NCI-H446 (cell line): ENCODE data around the gene GOLGA6B.
"Not testable (repeated sequence)": the region's sequence is repeated elsewhere in the genome, so short reads cannot be mapped to it uniquely, and the experiment has no call there.

ENCODE experiments used
- DNase-seq, 2 experiments: peaks; one replicate each; lab custom pipeline; 2025; lab: John Stamatoyannopoulos, UW

The GOLGA6B gene, protein sequence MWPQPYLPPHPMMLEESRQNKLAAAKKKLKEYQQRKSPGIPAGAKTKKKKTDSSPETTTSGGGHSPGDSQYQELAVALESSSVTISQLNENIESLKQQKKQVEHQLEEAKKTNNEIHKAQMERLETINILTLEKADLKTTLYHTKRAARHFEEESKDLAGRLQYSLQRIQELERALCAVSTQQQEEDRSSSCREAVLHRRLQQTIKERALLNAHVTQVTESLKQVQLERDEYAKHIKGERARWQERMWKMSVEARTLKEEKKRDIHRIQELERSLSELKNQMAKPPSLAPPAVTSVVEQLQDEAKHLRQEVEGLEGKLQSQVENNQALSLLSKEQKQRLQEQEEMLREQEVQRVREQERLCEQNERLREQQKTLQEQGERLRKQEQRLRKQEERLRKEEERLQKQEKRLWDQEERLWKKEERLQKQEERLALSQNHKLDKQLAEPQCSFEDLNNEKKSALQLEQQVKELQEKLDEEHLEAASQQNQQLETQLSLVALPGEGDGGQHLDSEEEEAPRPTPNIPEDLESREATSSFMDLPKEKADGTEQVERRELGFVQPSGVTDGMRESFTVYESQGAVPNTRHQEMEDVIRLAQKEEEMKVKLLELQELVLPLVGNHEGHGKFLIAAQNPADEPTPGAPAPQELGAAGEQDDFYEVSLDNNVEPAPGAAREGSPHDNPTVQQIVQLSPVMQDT

GRCh38 chr15:72654397-72654796 is at the start of gene GOLGA6B:
GOLGA6B (plus strand) TSS chr15:72654697; CDS start chr15:72654738, 41 bp downstream.
- not testable (repeated sequence) for DNase-seq

- DNase-seq = no peak
Measured at GRCh38 chr15:72604794-72605193, 49.7 kb upstream of the GOLGA6B start.

- DNase-seq = not testable (repeated sequence)
Measured at GRCh38 chr15:72608084-72608483, 46.4 kb upstream of the GOLGA6B start.

- no peak for DNase-seq
Measured at GRCh38 chr15:72609862-72610261, 44.6 kb upstream of the GOLGA6B start.

- DNase-seq = not testable (repeated sequence)
Measured at GRCh38 chr15:72612324-72612723, 42.2 kb upstream of the GOLGA6B start.

GRCh38 chr15:72614810-72615532 is 39.5 kb upstream of the GOLGA6B start:
- DNase-seq = no peak

DNA sequence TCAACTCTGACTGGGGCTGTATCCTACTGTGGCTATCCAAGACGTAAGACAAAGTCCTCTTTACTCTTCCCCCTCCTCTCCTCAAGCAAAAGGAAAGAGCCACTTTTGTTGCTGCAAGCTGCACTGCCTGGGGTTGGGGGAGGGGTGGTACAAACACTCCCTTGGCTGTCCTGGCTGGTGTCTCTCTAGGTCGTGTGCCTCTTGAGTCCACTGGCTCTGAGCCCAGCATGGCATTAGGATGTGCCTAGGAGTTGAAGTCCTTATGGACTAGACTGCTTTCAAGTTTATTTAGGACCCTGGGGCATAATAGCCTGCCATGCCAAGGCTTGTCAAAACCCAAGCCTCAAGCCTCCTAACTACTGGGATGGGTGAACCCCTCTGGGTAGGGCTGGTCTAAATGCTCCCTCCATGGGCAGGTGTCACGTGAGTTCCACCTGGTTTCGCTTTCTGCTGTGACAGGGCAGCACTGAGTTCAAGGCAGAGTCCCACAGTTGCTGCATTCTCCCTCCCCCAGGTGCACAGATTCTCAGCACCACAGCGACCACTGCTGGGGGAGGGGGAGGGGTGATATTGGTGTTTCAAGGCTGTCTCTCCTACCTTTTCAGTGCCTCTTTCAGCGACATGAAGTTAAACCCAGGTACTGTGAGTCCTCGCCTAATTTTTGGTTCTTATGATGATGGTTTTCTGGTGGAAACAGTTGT is 38.8 kb upstream of the GOLGA6B start:
- not testable (repeated sequence) for DNase-seq

- no peak for DNase-seq
Measured at GRCh38 chr15:72616491-72617210, 37.8 kb upstream of the GOLGA6B start.

GRCh38 chr15:72623854-72624253 is 30.6 kb upstream of the GOLGA6B start:
- not testable (repeated sequence) for DNase-seq

- not testable (repeated sequence) for DNase-seq
Measured at GRCh38 chr15:72626153-72626552, 28.3 kb upstream of the GOLGA6B start.

GRCh38 chr15:72628249-72629067 is 26.0 kb upstream of the GOLGA6B start:
- DNase-seq = not testable (repeated sequence)

GRCh38 chr15:72629068-72629570 is 25.4 kb upstream of the GOLGA6B start:
- DNase-seq = not testable (repeated sequence)

DNA sequence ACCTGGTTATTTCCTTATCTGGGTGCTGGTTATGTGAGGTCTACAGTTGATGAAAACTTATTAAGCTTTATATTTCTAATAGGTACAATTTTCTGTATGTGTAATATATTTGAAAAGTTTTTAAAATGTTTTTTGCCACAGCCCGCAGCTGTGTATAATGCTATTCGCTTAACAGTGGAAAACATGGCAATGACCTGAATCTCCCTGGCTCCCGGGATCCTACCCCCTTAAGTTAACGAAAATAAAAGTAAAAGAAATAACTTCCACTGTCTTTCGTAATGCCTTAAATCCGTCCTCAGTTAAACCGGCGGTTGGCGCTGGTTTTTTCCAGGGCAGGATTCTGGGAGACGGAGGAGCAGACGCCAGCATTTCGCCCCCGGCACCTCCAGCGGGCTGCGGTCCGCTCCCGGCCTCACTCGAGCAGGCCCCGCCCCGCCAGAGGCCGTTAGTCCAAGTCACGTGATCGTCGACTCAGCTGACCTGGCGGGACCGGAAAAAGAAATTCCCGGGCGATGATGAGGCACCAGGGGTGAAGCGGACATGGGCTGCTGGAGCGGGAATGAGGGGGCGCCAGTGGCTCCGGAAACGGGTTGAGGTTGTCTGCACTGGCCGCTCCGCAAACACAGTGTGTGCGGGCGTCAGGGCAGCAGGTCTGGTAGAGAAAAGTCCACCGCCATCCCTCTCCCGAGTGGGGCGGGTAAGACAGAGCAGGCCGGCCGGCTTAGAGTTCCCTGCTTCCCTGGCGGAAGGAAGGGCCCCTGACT is 17.8 kb upstream of the GOLGA6B start:
- not testable (repeated sequence) for DNase-seq

GRCh38 chr15:72639759-72640483 is 14.6 kb upstream of the GOLGA6B start:
- not testable (repeated sequence) for DNase-seq

DNA sequence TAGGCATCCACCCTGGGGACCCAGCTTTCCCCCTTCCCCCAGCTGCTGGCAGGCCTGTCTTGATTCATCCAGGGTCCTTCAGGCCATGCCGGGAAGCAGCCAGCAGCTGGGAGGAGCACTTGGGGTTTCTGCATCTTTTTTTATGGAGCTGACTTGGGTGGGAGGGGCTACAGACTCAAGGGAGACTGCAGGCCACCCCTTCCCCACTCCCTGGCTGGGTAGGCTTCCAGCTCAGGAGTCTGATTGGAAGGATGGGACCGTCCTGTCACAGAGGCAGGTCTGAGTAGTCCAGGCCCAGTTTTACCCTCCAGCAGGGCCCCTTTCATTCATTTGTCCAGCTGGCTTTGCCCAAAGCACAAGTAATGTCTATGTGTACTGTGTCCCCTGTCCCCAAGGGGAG is 12.2 kb upstream of the GOLGA6B start:
- DNase-seq = not testable (repeated sequence)

DNA sequence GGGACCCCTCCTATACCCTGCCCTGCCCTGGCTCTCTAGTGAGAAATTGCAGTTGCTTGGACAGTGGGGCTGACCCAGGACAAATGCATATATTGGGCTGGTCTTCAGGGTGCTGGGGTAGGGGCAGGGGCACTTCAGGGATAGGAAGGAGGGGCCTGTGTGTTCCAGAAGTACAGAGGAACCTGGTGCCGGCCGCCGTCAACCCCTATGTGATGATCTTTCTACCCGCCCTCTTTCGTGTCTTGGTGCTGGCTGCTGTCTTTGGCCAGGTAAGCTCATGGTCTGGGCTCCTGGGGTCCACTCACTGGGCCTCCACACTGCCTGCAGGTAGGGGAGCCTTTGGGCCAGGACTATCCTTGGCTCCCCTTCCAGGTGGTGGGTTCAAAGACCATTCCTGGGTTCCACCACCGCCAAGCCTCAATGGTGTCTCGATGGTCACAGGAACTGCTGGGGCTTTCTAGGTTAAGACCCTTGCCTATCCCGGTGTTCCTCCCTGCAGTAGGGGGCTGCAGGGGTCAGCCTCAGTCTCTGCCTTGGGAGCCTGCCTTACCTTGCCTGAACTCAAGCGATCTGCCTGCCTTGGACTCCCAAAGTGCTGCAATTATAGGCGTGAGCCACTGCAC is 5.8 kb upstream of the GOLGA6B start:
- DNase-seq = not testable (repeated sequence)

- not testable (repeated sequence) for DNase-seq
Measured at GRCh38 chr15:72656014-72656413, 1.5 kb downstream of the GOLGA6B start.

GRCh38 chr15:72661081-72661480 is 6.6 kb downstream of the GOLGA6B start:
- DNase-seq = not testable (repeated sequence)
